ENCODE data around the gene TDP1. TPM values are rescaled to one million over a fixed set of nuclear protein-coding genes. Genes with fewer than 3 reads are reported as not detected.

Gene TDP1
- total and polyA plus RNA-seq, 2 of the 13 experiments (the other 11 are each of a cell fraction or from before 2014, with no cell fraction given) = 16.4 to 31.2 TPM

- no peak for TF ChIP-seq ZNF883 (CRISPR knock-in tag; IDR thresholded peaks at IDR 0.05; ENCODE audit: not compliant biosample characterization)
- TF ChIP-seq ZNF362 (CRISPR knock-in tag; IDR thresholded peaks at IDR 0.05; ENCODE audit: borderline replicate concordance) = no peak
- no peak for TF ChIP-seq ZNF589 (CRISPR knock-in tag; conservative IDR thresholded peaks at IDR 0.05)
- TF ChIP-seq ZBTB20 (CRISPR knock-in tag; IDR thresholded peaks at IDR 0.05; ENCODE audit: borderline replicate concordance, low read depth) = no peak
- TF ChIP-seq JUNB (CRISPR knock-in tag; IDR thresholded peaks at IDR 0.05; ENCODE audit: borderline replicate concordance) = no peak
- peak; percentile 62 for TF ChIP-seq ARID5B (CRISPR knock-in tag; IDR thresholded peaks at IDR 0.05)
- no peak for TF ChIP-seq PRDM10 (CRISPR knock-in tag; IDR thresholded peaks at IDR 0.05; ENCODE audit: low read depth)
- no peak for TF ChIP-seq GPN1 (CRISPR knock-in tag; IDR thresholded peaks at IDR 0.05; ENCODE audit: borderline replicate concordance)
- TF ChIP-seq BATF2 (CRISPR knock-in tag; IDR thresholded peaks at IDR 0.05) = no peak
- no peak for TF ChIP-seq CREM (IDR thresholded peaks at IDR 0.05)
- TF ChIP-seq CREM (CRISPR knock-in tag; IDR thresholded peaks at IDR 0.05) = no peak
- no peak for TF ChIP-seq SMAD1 (CRISPR knock-in tag; IDR thresholded peaks at IDR 0.05; ENCODE audit: borderline replicate concordance, low read depth)
- TF ChIP-seq GFI1 (CRISPR knock-in tag; IDR thresholded peaks at IDR 0.05; ENCODE audit: borderline replicate concordance) = peak; percentile 76; the same call in 1 of the 2 replicates
Measured at GRCh38 chr14:90087433-90087832, 131.7 kb downstream of the TDP1 start (continued).

All from HepG2 (cell line).